ENCODE measurements around the gene ARL2BP. TPM values are rescaled to one million over a fixed set of nuclear protein-coding genes. Genes with fewer than 3 reads are reported as not detected.
A peak's percentile ranks its signal among the peaks of the same experiment; 100 is the strongest.
"Not testable (repeated sequence)": the region's sequence is repeated elsewhere in the genome, so short reads cannot be mapped to it uniquely, and the experiment has no call there.

The ARL2BP gene
- polyA plus RNA-seq (2012; ENCODE audit: low read depth, missing spikeins), result 19.1 TPM

DNA sequence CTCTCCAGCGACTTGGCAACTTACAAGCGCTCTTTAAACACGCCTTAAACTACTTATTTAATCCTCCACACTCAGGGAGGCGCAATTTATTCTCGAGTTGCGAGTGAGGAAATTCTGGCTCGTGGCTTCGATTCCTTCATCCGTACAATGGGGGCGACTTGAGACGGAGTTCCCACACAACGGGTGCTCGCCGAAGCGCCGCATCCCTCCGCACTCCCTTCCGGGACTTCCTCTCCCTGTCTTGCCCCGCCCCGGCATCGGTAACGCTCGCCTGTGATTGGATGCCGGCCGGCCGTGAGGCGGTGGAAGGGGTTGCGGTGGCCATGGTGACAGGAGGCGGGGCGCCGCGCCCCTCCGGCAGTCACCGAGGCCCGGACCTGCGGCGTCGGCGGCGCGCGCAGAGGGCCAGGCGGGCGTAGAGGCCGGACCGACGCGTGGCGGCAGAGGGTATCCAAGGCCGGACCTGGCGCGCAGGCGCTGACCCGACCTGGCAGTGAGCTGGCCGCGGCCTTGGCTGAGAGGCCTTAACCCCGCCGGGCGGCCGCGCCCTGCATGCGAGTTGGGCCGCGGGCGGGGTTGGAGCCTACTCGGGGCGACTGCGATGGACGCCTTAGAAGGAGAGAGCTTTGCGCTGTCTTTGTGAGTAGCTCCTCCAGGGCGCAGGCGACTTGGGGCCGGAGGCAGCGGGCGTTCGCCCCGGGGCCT lies at the start of gene ARL2BP:
ARL2BP (plus strand) TSS at position 493 of the 705 bp plus-strand sequence; CDS start at position 602, 109 bp downstream.
- FAIRE-seq, result peak; percentile 100
- TF ChIP-seq POLR2A (IDR thresholded peaks at IDR 0.05; ENCODE audit: low read depth, low read length) (peak; percentile 88), POU2F2 (IDR thresholded peaks at IDR 0.05; ENCODE audit: low read depth, low read length) (peak; percentile 56; the same call in 1 of the 2 replicates), TAF1 (IDR thresholded peaks at IDR 0.05; ENCODE audit: low read depth, low read length) (peak; percentile 68), SPI1 (IDR thresholded peaks at IDR 0.05; ENCODE audit: low read depth, low read length) (peak; percentile 83), PAX5 (IDR thresholded peaks at IDR 0.05; ENCODE audit: insufficient read depth, low read length, severe bottlenecking) (no peak), POLR2AphosphoS5 (IDR thresholded peaks at IDR 0.05; ENCODE audit: low read depth, low read length) (peak; percentile 72)
- peak; percentile 97 for DNase-seq (ENCODE audit: insufficient read length, low spot score)

- FAIRE-seq, result no peak
These were observed 48.8 kb upstream of the ARL2BP start for GRCh38 chr16:57196286-57196685.

GRCh38 chr16:57196753-57197152 lies 48.3 kb upstream of the ARL2BP start:
- DNase-seq (ENCODE audit: insufficient read length, low spot score) (no peak), FAIRE-seq (no peak)
- TF ChIP-seq POLR2AphosphoS5 (IDR thresholded peaks at IDR 0.05; ENCODE audit: low read depth, low read length) (no peak), POLR2A (IDR thresholded peaks at IDR 0.05; ENCODE audit: low read depth, low read length) (no peak), POU2F2 (IDR thresholded peaks at IDR 0.05; ENCODE audit: low read depth, low read length) (no peak), PAX5 (IDR thresholded peaks at IDR 0.05; ENCODE audit: insufficient read depth, low read length, severe bottlenecking) (no peak), SPI1 (IDR thresholded peaks at IDR 0.05; ENCODE audit: low read depth, low read length) (no peak)

More at GRCh38 chr16:57196286-57196685, 48.8 kb upstream of the ARL2BP start:
- TF ChIP-seq PAX5 (IDR thresholded peaks at IDR 0.05; ENCODE audit: insufficient read depth, low read length, severe bottlenecking), result no peak
- DNase-seq (ENCODE audit: insufficient read length, low spot score), result no peak

DNA sequence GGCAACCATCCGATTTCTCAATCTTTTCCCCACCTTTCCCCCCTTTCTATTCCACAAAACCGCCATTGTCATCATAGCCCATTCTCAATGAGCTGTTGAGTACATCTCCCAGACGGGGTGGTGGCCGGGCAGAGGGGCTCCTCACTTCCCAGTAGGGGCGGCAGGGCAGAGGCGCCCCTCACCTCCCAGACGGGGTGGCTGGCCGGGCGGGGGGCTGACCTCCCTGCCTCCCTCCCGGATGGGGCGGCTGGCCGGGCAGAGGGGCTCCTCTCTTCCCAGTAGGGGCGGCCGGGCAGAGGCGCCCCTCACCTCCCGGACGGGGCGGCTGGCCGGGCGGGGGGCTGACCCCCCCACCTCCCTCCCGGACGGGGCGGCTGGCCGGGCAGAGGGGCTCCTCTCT lies 44.7 kb upstream of the ARL2BP start:
- FAIRE-seq; DNase-seq (ENCODE audit: insufficient read length, low spot score): not testable (repeated sequence)

- FAIRE-seq; DNase-seq (ENCODE audit: insufficient read length, low spot score): not testable (repeated sequence)
These were observed 44.1 kb upstream of the ARL2BP start for GRCh38 chr16:57200926-57201325.

- no peak for TF ChIP-seq PAX5 (IDR thresholded peaks at IDR 0.05; ENCODE audit: insufficient read depth, low read length, severe bottlenecking)
- TF ChIP-seq POLR2A (IDR thresholded peaks at IDR 0.05; ENCODE audit: low read depth, low read length), result no peak
- TF ChIP-seq SPI1 (IDR thresholded peaks at IDR 0.05; ENCODE audit: low read depth, low read length), result no peak
- no peak for TF ChIP-seq POLR2AphosphoS5 (IDR thresholded peaks at IDR 0.05; ENCODE audit: low read depth, low read length)
- TF ChIP-seq POU2F2 (IDR thresholded peaks at IDR 0.05; ENCODE audit: low read depth, low read length), result no peak
- TF ChIP-seq TAF1 (IDR thresholded peaks at IDR 0.05; ENCODE audit: low read depth, low read length), result no peak
- FAIRE-seq, result no peak
- DNase-seq (ENCODE audit: insufficient read length, low spot score), result no peak
These were observed 42.8 kb upstream of the ARL2BP start for GRCh38 chr16:57202095-57202886.

GRCh38 chr16:57203451-57203850 lies 41.6 kb upstream of the ARL2BP start:
- DNase-seq (ENCODE audit: insufficient read length, low spot score) (no peak), FAIRE-seq (no peak)
- TF ChIP-seq POU2F2 (IDR thresholded peaks at IDR 0.05; ENCODE audit: low read depth, low read length), result no peak
- no peak for TF ChIP-seq SPI1 (IDR thresholded peaks at IDR 0.05; ENCODE audit: low read depth, low read length)
- no peak for TF ChIP-seq TAF1 (IDR thresholded peaks at IDR 0.05; ENCODE audit: low read depth, low read length)
- TF ChIP-seq POLR2A (IDR thresholded peaks at IDR 0.05; ENCODE audit: low read depth, low read length), result no peak
- TF ChIP-seq POLR2AphosphoS5 (IDR thresholded peaks at IDR 0.05; ENCODE audit: low read depth, low read length), result no peak
- TF ChIP-seq PAX5 (IDR thresholded peaks at IDR 0.05; ENCODE audit: insufficient read depth, low read length, severe bottlenecking), result no peak

DNA sequence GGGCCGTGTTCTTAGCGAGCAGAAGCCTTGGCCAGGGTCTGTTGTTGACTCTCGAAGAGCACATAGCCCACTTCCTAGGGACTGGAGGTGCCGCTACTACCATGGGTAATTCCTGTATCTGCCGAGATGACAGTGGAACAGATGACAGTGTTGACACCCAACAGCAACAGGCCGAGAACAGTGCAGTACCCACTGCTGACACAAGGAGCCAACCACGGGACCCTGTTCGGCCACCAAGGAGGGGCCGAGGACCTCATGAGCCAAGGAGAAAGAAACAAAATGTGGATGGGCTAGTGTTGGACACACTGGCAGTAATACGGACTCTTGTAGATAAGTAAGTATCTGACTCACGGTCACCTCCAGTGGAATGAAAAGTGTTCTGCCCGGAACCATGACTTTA lies 40.4 kb upstream of the ARL2BP start:
- DNase-seq (ENCODE audit: insufficient read length, low spot score) (no peak), FAIRE-seq (no peak)
- TF ChIP-seq SPI1 (IDR thresholded peaks at IDR 0.05; ENCODE audit: low read depth, low read length) (no peak), POLR2A (IDR thresholded peaks at IDR 0.05; ENCODE audit: low read depth, low read length) (no peak), PAX5 (IDR thresholded peaks at IDR 0.05; ENCODE audit: insufficient read depth, low read length, severe bottlenecking) (no peak), TAF1 (IDR thresholded peaks at IDR 0.05; ENCODE audit: low read depth, low read length) (no peak), POU2F2 (IDR thresholded peaks at IDR 0.05; ENCODE audit: low read depth, low read length) (no peak), POLR2AphosphoS5 (IDR thresholded peaks at IDR 0.05; ENCODE audit: low read depth, low read length) (no peak)

GRCh38 chr16:57208926-57209325 lies 36.1 kb upstream of the ARL2BP start:
- no peak for TF ChIP-seq POLR2A (IDR thresholded peaks at IDR 0.05; ENCODE audit: low read depth, low read length)
- no peak for TF ChIP-seq POLR2AphosphoS5 (IDR thresholded peaks at IDR 0.05; ENCODE audit: low read depth, low read length)
- TF ChIP-seq SPI1 (IDR thresholded peaks at IDR 0.05; ENCODE audit: low read depth, low read length), result no peak
- TF ChIP-seq TAF1 (IDR thresholded peaks at IDR 0.05; ENCODE audit: low read depth, low read length), result no peak
- no peak for TF ChIP-seq PAX5 (IDR thresholded peaks at IDR 0.05; ENCODE audit: insufficient read depth, low read length, severe bottlenecking)
- no peak for TF ChIP-seq POU2F2 (IDR thresholded peaks at IDR 0.05; ENCODE audit: low read depth, low read length)
- DNase-seq (ENCODE audit: insufficient read length, low spot score), result no peak
- no peak for FAIRE-seq

- TF ChIP-seq TAF1 (IDR thresholded peaks at IDR 0.05; ENCODE audit: low read depth, low read length) (no peak), POLR2AphosphoS5 (IDR thresholded peaks at IDR 0.05; ENCODE audit: low read depth, low read length) (no peak), POLR2A (IDR thresholded peaks at IDR 0.05; ENCODE audit: low read depth, low read length) (no peak), SPI1 (IDR thresholded peaks at IDR 0.05; ENCODE audit: low read depth, low read length) (no peak), PAX5 (IDR thresholded peaks at IDR 0.05; ENCODE audit: insufficient read depth, low read length, severe bottlenecking) (no peak), POU2F2 (IDR thresholded peaks at IDR 0.05; ENCODE audit: low read depth, low read length) (no peak)
- FAIRE-seq (no peak), DNase-seq (ENCODE audit: insufficient read length, low spot score) (no peak)
These were observed 35.3 kb upstream of the ARL2BP start for GRCh38 chr16:57209780-57210179.
